NCI-H1930 (cell line): ENCODE measurements around the gene GP1BB.

Source experiments
- DNase-seq, 2 experiments: peaks; one replicate each; lab custom pipeline; 2025; lab: John Stamatoyannopoulos, UW

GP1BB gene

GRCh38 chr22:19742160-19743066 is 19.1 kb downstream of the GP1BB start:
- DNase-seq, result no peak

GRCh38 chr22:19743081-19743480 is 19.7 kb downstream of the GP1BB start:
- no peak for DNase-seq

GRCh38 chr22:19743651-19744050 is 20.3 kb downstream of the GP1BB start:
- no peak for DNase-seq

GRCh38 chr22:19744350-19745006 is 21.1 kb downstream of the GP1BB start:
- no peak for DNase-seq

DNA sequence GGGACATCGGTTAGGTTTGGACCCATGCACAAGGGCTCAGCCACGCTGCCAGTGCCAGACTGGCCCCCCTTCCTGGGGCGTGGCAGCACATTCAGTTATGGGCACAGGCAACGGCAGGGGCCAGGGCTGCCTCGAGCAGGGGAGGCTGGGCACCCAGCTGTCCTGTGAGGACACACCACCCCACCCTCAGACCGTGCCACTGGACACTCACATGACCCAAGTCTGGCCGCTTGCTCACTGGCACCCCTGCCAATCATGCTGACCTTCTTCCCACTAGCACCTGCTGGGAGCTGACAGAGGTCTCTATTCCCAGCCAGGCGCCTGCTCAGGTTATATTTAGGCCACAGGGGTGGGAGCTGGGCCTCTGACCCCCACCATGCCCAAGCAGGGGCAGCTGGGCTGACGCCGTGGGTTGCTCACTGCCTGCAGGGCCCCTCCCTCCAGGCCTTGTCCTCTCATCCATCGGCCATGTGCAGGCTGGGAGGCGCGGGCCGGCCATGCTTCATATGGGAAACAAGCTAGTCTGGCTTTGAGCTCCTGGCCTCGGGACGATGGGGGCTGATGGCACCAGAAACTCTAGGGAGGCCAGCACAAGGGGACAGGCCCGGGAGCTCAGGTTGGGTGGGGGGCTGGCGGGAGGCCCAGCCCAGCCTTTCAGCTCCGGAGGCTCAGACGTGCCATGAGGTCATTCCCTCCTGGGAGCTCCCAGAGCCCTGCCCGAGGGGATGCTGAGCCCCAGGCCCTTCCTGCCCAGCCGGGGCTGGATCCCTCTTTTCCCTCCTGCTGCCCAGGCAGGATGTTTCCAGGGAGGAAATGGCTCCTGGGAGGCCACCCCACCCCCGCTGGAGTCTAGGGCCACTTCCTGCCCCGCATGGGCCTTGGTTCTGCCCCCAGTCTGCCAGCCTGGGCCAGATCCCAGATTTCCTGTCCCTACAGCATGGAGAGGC is 22.1 kb downstream of the GP1BB start:
- no peak for DNase-seq

DNA sequence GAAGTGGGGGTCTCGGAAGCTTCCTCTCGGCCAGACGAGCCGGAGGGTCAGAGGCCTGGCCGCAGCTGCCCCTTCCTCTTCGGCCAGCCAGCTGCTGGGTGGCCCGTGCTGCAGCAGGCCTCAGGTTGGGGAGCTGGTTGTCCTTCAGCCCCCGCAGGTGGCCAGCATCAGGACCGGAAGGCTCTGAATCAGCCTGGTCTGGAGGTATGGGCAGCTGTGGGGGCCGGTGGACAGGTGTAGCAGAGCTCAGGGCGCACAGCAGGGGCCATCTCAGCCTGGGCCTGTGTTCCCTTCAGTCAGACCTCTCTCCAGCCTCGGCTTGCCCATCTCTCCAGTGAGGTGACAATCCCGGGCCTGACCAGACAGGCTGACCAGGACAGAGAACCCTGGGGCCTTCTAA is 23.4 kb downstream of the GP1BB start:
- DNase-seq, result no peak

GRCh38 chr22:19747551-19747950 is 24.2 kb downstream of the GP1BB start:
- DNase-seq, result no peak

GRCh38 chr22:19748139-19748538 is 24.8 kb downstream of the GP1BB start:
- DNase-seq, result no peak

GRCh38 chr22:19748991-19749664 is 25.8 kb downstream of the GP1BB start:
- DNase-seq, result no peak

GRCh38 chr22:19749876-19750275 is 26.5 kb downstream of the GP1BB start:
- no peak for DNase-seq

GRCh38 chr22:19750507-19751490 is 27.5 kb downstream of the GP1BB start:
- no peak for DNase-seq

DNA sequence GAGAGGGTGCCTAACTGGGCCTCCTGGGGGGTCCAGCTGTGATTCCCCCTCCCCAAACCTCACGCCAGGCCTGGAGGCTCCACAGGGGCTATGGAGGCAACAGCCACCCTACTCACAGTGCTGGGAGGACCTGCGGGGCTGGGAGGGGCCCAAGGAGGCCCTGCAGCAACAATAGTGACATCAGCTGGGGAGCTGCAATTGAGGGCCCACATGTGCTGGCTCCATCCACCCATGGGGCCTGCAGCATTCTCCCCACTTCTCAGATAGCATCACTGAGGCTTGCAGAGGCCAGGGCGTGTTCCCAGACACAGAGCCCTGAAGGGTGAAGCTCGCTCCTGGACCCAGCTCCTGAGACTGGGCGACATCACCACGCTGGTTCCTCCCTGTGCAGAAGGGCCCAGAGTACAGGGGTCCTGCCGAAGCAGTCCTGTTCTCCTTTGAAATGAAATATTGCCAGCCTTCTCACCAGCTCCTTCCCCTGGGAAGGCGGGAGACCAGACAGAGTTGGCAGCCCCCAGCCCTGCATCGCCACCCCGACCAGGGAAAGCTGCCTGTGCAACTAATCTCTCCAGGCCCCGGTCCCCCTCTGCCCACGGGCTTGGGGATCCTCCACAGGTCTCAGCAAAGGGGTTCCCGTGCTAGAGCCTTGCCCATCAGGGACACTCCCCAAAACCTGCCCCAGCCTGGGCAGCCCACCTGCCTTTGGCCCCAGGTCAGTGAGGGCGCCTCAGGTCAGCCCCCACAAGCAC is 28.3 kb downstream of the GP1BB start:
- DNase-seq, result no peak

GRCh38 chr22:19753090-19753842 is 29.9 kb downstream of the GP1BB start:
- no peak for DNase-seq

DNA sequence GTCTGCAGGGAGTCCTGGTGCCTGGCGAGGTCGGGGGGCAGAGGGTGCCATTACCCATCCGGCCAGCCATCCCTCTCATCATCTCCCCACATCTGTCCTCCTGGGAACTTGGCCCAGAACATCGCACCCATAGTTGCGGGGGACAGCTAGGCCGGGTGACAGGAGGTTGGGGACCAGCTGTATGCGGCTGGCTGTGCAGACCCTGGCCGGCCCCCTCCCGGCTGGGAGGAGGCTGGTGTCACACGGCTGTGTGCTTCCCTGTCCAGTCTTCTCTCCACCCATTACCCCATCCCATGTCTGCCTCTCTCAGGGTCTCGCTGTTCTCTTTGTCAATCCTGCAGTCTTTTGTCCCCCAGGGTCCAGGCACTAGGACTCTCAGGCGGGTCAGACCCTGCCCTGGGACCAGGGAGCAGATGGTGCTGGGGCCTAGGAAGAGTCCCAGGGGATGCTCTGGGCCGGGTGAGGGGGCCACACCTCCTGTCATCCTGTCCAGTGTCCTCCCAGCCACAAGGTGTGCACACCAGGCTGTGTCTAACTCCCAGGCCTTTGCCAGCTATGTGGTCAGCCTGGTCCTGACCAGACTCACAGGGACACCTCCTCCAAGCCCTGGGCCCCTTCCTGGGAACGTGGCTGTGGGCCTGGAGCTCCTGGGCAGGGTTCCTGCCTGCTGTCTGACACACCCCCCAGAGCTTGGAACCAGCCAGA is 30.8 kb downstream of the GP1BB start:
- DNase-seq, result no peak

- no peak for DNase-seq
Measured at GRCh38 chr22:19754701-19755144, 31.4 kb downstream of the GP1BB start.

GRCh38 chr22:19755145-19755710 is 31.9 kb downstream of the GP1BB start:
- no peak for DNase-seq

DNA sequence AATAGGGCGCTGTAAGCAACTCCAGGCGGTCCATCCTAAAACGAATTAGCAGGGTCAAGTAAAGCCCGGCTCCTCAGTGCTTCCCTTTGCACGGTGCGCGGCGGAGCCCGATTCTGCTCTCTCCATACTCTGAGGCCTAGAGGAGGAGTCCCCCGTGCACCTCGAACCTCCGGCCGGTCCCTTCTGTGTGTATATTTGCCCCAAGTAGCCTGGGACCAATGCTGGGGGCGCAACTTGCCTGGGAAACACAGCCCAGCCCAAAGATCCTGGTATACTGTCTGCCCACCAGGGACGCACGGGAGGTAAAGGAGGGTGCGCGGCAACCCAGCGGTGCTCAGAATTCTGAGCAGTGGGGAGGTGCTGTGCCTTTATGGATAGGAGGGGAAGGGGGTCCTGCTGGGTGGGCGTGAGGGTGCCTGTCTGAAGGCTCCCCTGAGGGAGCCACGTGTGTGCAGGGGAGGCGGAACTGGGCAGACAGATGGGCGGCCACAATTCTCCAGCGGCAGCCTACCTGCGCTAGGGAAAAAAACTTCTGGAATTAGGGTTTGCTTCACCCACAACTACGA is 32.5 kb downstream of the GP1BB start:
- DNase-seq, result no peak
